Glutamatergic neuron (in vitro differentiated cells): Measurements from ENCODE around the gene KLB. TPM values are rescaled to one million over a fixed set of nuclear protein-coding genes. Genes with fewer than 3 reads are reported as not detected.
"Not testable (repeated sequence)": the region's sequence is repeated elsewhere in the genome, so short reads cannot be mapped to it uniquely, and the experiment has no call there.

Experiments
- DNase-seq: peaks from one replicate; pipeline ENCODE4 v3.0.0; 2022
- H3K27ac Mint-ChIP-seq: one replicate; pipeline ENCODE4 v1.8.0; 2020; ENCODE audit warnings: mild to moderate bottlenecking, mixed read lengths, inconsistent platforms; ENCODE audit not compliant: unreplicated experiment
- H3K27me3 Mint-ChIP-seq: one replicate; pipeline ENCODE4 v1.8.0; 2020; ENCODE audit warnings: mild to moderate bottlenecking, moderate library complexity, mixed read lengths, inconsistent platforms; ENCODE audit not compliant: unreplicated experiment
- H3K36me3 Mint-ChIP-seq: one replicate; pipeline ENCODE4 v1.8.0; 2020; ENCODE audit warnings: mild to moderate bottlenecking, mixed read lengths, inconsistent platforms; ENCODE audit not compliant: unreplicated experiment
- H3K4me1 Mint-ChIP-seq: one replicate; pipeline ENCODE4 v1.8.0; 2020; ENCODE audit warnings: mild to moderate bottlenecking, low read depth, mixed read lengths, inconsistent platforms; ENCODE audit not compliant: unreplicated experiment
- H3K4me3 Mint-ChIP-seq: one replicate; pipeline ENCODE4 v1.8.0; 2020; ENCODE audit warnings: mild to moderate bottlenecking, mixed read lengths, inconsistent platforms; ENCODE audit not compliant: unreplicated experiment
- H3K9me3 Mint-ChIP-seq: one replicate; pipeline ENCODE4 v1.8.0; 2020; ENCODE audit warnings: mild to moderate bottlenecking, moderate library complexity, mixed read lengths, inconsistent platforms; ENCODE audit not compliant: unreplicated experiment
- CTCF ChIP-seq: fragments of 200-600 bp; sonication (generic); IDR thresholded peaks from one replicate; pipeline ENCODE4 v1.5.0; 2021; ENCODE audit not compliant: partially characterized antibody, unreplicated experiment
- total RNA-seq: library from RNA; stranded (reverse); fragmentation: NEBNext Ultra II Directional; extraction: Animal tissue kit (Norgen Biotek cat#: 25700); gene quantifications from one replicate; pipeline ENCODE4 v1.2.1, GENCODE V29; 2021; ENCODE audit not compliant: unreplicated experiment

Gene KLB
- total RNA-seq, 1 donor from 2014 or later: not detected

- H3K4me1 Mint-ChIP-seq: peaks cover 10% of the 10 kb centered on the region
- H3K4me3 Mint-ChIP-seq: no peak overlapping the region
- no peak for TF ChIP-seq CTCF
- no peaks in the 10 kb centered on the region for H3K9me3 Mint-ChIP-seq
- H3K36me3 Mint-ChIP-seq: no peaks in the 10 kb centered on the region
- no peak for DNase-seq
- H3K27me3 Mint-ChIP-seq: no peaks in the 10 kb centered on the region
- no peak overlapping the region for H3K27ac Mint-ChIP-seq
Measured at GRCh38 chr4:39407584-39407885, 805 bp downstream of the KLB start.

GRCh38 chr4:39410415-39410814, 3.7 kb downstream of the KLB start:
- H3K36me3 Mint-ChIP-seq: no peaks in the 10 kb centered on the region
- H3K4me3 Mint-ChIP-seq: no peak overlapping the region
- DNase-seq: no peak
- H3K4me1 Mint-ChIP-seq: peaks cover 10% of the 10 kb centered on the region
- H3K9me3 Mint-ChIP-seq: no peaks in the 10 kb centered on the region
- no peaks in the 10 kb centered on the region for H3K27me3 Mint-ChIP-seq
- TF ChIP-seq CTCF: no peak
- no peak overlapping the region for H3K27ac Mint-ChIP-seq

GRCh38 chr4:39411561-39411960, 4.8 kb downstream of the KLB start:
- H3K4me1 Mint-ChIP-seq, H3K36me3 Mint-ChIP-seq, H3K27me3 Mint-ChIP-seq, H3K4me3 Mint-ChIP-seq, H3K27ac Mint-ChIP-seq, DNase-seq, H3K9me3 Mint-ChIP-seq: not testable (repeated sequence)

- no peak overlapping the region for H3K27ac Mint-ChIP-seq
- DNase-seq: no peak
- no peak for TF ChIP-seq CTCF
- H3K9me3 Mint-ChIP-seq: no peaks in the 10 kb centered on the region
- H3K27me3 Mint-ChIP-seq: peaks cover 2% of the 10 kb centered on the region
- H3K36me3 Mint-ChIP-seq: no peaks in the 10 kb centered on the region
- H3K4me1 Mint-ChIP-seq: no peaks in the 10 kb centered on the region
- H3K4me3 Mint-ChIP-seq: no peak overlapping the region
Measured at GRCh38 chr4:39415678-39416283, 9.1 kb downstream of the KLB start.

GRCh38 chr4:39422247-39422646, 15.5 kb downstream of the KLB start:
- Mint-ChIP-seq H3K36me3 (no peaks in the 10 kb centered on the region), H3K27ac (no peak overlapping the region), H3K9me3 (no peaks in the 10 kb centered on the region), H3K27me3 (no peaks in the 10 kb centered on the region), H3K4me1 (no peaks in the 10 kb centered on the region), H3K4me3 (no peak overlapping the region)
- no peak for TF ChIP-seq CTCF
- DNase-seq: no peak

GRCh38 chr4:39425297-39425696, 18.6 kb downstream of the KLB start:
- not testable (repeated sequence) for H3K4me1 Mint-ChIP-seq, H3K9me3 Mint-ChIP-seq, H3K4me3 Mint-ChIP-seq, H3K36me3 Mint-ChIP-seq, DNase-seq, H3K27ac Mint-ChIP-seq, H3K27me3 Mint-ChIP-seq
